Mesothelial cell of epicardium (in vitro differentiated cells): ENCODE results near the gene STARD8. TPM values are rescaled to one million over a fixed set of nuclear protein-coding genes. Genes with fewer than 3 reads are reported as not detected.

Experiments
- DNase-seq, 2 experiments: peaks; one replicate each; pipeline ENCODE4 v3.0.0; 2021; ENCODE audit warnings: low spot score in 2 of 2; ENCODE audit not compliant: unreplicated experiment in 2 of 2
- H3K27ac Mint-ChIP-seq: 2 replicates; pipeline ENCODE4 v1.8.0; 2021; ENCODE audit warnings: mixed read lengths
- H3K27me3 Mint-ChIP-seq: 2 replicates; pipeline ENCODE4 v1.8.0; 2021; ENCODE audit warnings: low read depth, mixed read lengths
- H3K36me3 Mint-ChIP-seq: 2 replicates; pipeline ENCODE4 v1.8.0; 2021; ENCODE audit warnings: mixed read lengths
- H3K4me1 Mint-ChIP-seq: 2 replicates; pipeline ENCODE4 v1.8.0; 2021; ENCODE audit warnings: mixed read lengths
- H3K4me3 Mint-ChIP-seq: 2 replicates; pipeline ENCODE4 v1.8.0; 2021; ENCODE audit warnings: mild to moderate bottlenecking, moderate library complexity, mixed read lengths
- H3K9me3 Mint-ChIP-seq: 2 replicates; pipeline ENCODE4 v1.8.0; 2021; ENCODE audit warnings: mixed read lengths
- total RNA-seq: library from RNA; stranded (reverse); gene quantifications from 3 replicates; pipeline ENCODE4 v1.2.1, GENCODE V29; 2021
- TF ChIP-seq, protein P1 (sequence below): fragments of 200-600 bp; sonication (generic); IDR thresholded peaks from one replicate; pipeline ENCODE4 v1.5.0; 2021; ENCODE audit warnings: antibody characterized with exemption; ENCODE audit not compliant: unreplicated experiment

Gene STARD8
- total RNA-seq, 1 donor from 2014 or later, result 6.4 TPM

DNA sequence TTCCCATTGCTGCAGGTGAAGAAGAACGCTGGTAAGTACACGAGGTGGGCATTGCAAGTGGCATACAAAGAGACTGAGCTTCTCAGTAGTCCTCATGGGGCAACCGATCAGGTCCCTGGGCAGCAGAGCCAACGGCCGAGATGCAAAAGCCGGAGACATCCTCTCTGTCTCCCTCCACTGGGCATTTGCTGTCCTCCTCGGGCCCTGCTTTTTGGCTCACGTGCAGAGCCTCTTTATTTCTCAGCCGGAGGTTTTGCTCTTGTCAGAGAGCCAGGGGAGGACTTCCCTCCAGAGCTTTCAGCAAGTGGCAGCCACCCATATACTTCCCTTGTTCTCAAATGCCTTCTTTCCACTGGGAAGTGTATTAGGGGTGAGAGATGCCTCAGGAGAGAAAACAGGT, 18.0 kb downstream of the STARD8 start:
- H3K27ac Mint-ChIP-seq, result no peak overlapping the region
- peaks cover 22% of the 10 kb centered on the region for H3K9me3 Mint-ChIP-seq
- DNase-seq, result no peak
- no peaks in the 10 kb centered on the region for H3K36me3 Mint-ChIP-seq
- H3K4me1 Mint-ChIP-seq, result peaks cover 12% of the 10 kb centered on the region
- no peaks in the 10 kb centered on the region for H3K27me3 Mint-ChIP-seq
- TF ChIP-seq, protein P1, sequence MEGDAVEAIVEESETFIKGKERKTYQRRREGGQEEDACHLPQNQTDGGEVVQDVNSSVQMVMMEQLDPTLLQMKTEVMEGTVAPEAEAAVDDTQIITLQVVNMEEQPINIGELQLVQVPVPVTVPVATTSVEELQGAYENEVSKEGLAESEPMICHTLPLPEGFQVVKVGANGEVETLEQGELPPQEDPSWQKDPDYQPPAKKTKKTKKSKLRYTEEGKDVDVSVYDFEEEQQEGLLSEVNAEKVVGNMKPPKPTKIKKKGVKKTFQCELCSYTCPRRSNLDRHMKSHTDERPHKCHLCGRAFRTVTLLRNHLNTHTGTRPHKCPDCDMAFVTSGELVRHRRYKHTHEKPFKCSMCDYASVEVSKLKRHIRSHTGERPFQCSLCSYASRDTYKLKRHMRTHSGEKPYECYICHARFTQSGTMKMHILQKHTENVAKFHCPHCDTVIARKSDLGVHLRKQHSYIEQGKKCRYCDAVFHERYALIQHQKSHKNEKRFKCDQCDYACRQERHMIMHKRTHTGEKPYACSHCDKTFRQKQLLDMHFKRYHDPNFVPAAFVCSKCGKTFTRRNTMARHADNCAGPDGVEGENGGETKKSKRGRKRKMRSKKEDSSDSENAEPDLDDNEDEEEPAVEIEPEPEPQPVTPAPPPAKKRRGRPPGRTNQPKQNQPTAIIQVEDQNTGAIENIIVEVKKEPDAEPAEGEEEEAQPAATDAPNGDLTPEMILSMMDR, result no peak
- H3K4me3 Mint-ChIP-seq, result no peak overlapping the region

DNA sequence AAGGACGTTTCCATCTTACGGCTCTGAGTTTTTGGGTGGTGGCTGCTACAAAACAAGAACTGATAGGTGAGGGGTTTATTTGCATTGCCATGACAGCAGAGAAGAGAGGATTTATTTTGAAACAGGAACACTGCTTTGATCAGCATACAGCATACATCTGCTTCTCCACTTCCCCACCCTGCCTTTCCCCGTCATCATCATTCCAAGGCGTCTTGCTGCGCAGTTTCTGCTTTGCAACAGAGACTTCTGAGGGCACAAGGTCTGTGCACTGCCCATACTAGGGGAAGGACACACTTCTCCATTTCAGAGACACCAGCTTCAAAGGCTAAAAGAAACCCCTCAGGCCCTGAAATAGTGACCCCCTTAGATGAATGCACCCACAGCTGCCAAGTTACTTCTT, 19.1 kb downstream of the STARD8 start:
- TF ChIP-seq, protein P1, result no peak
- Mint-ChIP-seq H3K4me3 (no peak overlapping the region), H3K4me1 (peaks cover 12% of the 10 kb centered on the region), H3K9me3 (peaks cover 26% of the 10 kb centered on the region), H3K27me3 (no peaks in the 10 kb centered on the region), H3K36me3 (no peaks in the 10 kb centered on the region), H3K27ac (no peak overlapping the region)
- no peak for DNase-seq

DNA sequence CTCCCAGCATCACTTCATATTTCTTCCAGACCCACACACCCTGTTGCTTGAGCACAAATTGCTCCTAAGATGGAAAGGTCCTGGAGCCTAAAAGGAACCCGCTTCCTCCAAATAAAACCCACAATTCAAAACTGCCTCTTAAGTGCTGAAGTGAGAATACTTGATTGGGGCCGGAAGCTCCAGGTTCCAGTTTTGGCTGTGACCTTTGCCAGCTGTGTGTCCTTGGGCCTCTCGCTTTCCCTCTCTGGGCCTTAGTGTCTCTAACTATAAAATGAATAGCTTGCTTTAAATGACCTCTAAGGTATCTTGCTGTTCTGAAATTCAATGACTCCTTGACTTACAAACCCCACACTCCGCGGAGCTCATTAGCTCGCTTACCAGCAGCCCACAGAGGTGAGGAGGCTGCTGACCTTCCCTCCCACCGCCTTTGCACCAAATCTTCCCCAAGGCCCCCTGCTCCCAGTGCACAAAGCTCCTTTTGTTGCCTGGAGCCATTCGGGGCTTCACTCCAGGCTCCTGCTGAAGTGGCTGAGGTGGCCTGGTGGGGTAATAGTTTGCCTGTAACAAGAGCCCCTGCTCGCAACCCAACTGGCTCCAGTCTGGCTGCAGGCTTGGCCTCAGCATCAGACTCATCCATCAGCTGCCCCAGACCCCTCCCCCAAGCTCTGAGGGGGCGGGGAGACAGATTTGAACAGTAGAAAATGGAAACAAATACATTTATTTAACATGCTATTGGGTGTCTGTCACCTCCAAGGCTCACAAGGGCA, 21.8 kb downstream of the STARD8 start:
- no peaks in the 10 kb centered on the region for H3K27me3 Mint-ChIP-seq
- TF ChIP-seq, protein P1, result no peak
- peaks cover 25% of the 10 kb centered on the region for H3K4me1 Mint-ChIP-seq
- H3K36me3 Mint-ChIP-seq, result no peaks in the 10 kb centered on the region
- peaks cover 24% of the 10 kb centered on the region for H3K9me3 Mint-ChIP-seq
- no peak for DNase-seq
- H3K4me3 Mint-ChIP-seq, result no peak overlapping the region
- H3K27ac Mint-ChIP-seq, result peak overlapping the region; percentile 86

DNA sequence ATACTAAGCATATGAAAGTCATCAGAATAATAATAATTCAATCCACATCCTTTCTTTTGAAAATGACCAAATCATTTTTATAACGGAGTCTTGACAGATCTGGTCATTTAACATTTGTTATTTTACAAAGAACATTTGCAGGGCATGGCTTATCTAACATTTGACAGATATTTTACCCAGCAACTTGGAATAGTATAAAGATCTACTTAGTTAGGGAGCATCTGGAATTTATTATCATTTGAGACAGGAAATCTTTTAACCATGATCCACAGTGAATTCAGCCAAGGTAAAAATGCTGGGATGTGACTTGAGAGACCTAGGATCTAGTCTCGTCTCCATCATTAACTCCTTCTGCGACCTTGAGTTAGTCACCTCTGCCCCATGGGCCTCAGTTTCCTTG, 22.4 kb downstream of the STARD8 start:
- TF ChIP-seq, protein P1, result no peak
- no peak overlapping the region for H3K4me3 Mint-ChIP-seq
- no peak for DNase-seq
- H3K36me3 Mint-ChIP-seq, result no peaks in the 10 kb centered on the region
- H3K27me3 Mint-ChIP-seq, result no peaks in the 10 kb centered on the region
- H3K9me3 Mint-ChIP-seq, result peaks cover 20% of the 10 kb centered on the region
- H3K4me1 Mint-ChIP-seq, result peaks cover 25% of the 10 kb centered on the region
- peak overlapping the region; percentile 86 for H3K27ac Mint-ChIP-seq

DNA sequence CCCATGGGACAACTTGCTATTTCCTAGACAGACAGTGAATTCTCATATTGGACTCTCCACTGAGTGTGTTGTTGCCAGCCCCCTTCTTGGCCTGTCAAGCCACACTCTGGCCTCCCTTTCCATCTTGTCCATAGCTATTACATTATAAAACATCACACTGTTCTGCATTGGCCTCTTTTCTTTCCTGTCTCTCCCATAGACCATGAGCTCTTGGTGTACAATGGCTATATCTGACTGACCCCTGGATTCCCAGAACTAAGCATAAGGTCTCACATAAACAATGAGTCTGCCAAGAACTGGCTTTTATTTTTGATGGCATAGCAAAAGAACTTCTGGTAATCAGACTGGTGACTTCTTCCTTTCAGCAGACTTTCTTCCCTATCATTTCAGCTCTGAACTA, 23.8 kb downstream of the STARD8 start:
- Mint-ChIP-seq H3K4me3 (no peak overlapping the region), H3K27ac (no peak overlapping the region), H3K27me3 (no peaks in the 10 kb centered on the region), H3K36me3 (no peaks in the 10 kb centered on the region), H3K4me1 (peaks cover 30% of the 10 kb centered on the region), H3K9me3 (peaks cover 17% of the 10 kb centered on the region)
- TF ChIP-seq, protein P1, result no peak
- DNase-seq, result no peak
